NCI-H2196 treated with DMSO at 0.1 percent for 48 hours (cell line): ENCODE results near the gene RHOD.
A peak's percentile ranks its signal among the peaks of the same experiment; 100 is the strongest.

Experiments
- DNase-seq: peaks from one replicate; lab custom pipeline; 2025; ENCODE audit not compliant: unreplicated experiment; lab: John Stamatoyannopoulos, UW

RHOD gene

DNA sequence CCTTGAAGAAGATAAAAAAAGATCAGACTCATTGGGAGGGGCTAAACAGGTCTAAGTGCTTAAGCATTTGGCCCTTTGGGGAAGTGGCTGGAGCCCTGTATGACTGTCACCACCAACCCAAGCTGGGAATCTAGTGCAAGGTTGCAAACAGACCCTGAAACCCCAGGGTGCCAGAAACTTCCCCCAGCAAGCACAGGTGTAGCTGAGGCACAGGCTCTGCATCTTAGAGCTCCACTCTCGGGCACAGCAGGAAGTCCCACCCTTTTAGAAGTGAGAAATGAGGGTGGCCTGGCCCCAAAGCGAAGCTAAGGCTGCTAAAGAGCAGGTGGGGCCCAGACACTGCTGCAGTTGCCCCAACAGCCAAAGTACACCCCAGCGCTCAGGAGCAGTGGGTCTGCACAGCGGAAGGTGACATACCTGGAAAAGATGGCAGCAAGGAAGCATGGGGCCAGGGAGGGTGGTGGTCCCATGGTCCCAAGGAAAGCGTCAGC lies 56.6 kb downstream of the RHOD start:
- no peak for DNase-seq

DNA sequence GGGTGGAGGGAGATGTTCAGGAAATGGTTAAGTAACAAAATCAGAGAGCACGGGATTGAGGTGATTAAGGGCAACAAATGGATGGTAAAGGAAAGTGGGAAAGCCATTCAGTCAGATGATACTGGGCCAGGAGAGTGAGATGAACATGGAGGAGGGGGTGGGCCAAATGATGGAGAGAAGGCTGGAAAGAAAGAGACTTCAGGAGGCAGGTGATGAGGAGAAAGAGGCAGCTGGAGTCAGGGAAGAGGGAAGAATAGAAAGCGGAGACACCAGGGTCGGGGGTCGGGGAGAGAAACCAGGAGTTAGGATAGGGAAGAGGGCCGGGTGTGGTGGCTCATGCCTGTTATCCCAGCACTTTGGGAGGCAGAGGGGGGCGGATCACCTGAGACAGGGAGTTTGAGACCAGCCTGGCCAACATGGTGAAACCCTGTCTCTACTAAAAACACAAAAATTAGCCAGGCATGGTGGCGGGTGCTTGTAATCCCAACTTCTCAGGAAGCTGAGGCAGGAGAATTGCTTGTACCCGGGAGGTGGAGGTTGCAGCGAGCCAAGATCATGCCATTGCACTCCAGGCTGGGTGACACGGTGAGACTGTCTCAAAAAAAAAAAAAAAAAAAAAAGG lies 57.7 kb downstream of the RHOD start:
- no peak for DNase-seq

DNA sequence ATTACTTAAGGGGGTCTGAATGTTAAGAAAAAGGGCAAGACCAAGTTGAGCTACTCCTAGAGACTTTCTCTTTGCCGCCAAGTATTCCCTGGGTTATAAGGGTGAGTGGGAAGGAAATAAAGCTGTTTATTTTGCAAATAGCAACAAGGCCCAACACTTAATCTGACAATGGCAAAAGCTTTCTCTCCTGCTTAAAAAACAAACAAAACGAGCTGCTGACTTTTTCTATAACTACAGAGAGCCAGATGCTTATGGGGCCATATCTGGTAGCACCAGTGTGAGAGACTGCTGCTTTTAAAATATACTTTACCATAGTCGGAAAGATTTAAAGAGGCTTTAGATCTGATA lies 60.1 kb downstream of the RHOD start:
- DNase-seq = no peak

DNA sequence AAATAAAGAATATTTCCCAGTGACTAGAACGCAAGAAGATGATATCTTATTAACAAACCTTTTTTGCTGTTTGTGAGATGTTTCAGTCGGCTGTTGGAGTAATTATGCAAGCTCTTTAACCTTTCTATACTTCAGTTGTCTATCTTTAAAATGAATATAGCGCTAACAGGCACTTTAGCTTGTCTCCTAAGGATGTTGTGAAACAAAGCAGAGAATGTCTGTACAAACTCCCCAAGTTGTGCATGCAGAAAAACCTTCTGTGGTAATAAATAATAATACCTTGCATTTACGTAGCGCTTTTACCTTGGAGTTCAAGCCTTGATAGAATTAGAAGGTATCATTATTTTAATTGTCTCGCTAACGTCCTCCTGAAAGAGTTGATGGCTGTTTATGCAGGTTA lies 60.5 kb downstream of the RHOD start:
- no peak for DNase-seq

DNA sequence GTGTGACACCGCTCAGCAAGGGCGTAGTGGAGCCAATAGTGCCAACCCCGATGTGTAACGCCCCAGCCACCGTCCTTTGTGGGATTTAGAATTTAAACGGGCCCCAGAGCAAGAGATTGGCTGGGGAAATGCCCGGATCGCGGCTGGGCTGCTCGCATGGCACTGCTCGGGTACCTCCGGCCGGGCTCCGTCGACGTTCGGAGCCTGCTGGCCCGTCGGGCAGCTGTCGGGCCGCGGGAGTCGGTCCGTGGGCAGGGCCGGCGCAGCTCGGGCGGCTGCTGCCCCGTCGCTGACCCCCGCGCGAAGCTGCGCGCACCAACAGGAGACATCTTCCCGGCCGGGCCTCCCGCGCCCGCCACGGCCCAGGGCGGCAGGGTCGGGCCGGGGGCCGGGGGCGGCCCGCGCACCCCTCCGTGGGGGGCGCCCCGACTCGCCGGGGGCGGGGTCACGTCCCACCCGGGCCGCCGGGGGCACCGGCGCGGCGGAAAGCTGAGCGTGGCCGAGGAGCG lies 61.1 kb downstream of the RHOD start:
- DNase-seq = no peak

DNA sequence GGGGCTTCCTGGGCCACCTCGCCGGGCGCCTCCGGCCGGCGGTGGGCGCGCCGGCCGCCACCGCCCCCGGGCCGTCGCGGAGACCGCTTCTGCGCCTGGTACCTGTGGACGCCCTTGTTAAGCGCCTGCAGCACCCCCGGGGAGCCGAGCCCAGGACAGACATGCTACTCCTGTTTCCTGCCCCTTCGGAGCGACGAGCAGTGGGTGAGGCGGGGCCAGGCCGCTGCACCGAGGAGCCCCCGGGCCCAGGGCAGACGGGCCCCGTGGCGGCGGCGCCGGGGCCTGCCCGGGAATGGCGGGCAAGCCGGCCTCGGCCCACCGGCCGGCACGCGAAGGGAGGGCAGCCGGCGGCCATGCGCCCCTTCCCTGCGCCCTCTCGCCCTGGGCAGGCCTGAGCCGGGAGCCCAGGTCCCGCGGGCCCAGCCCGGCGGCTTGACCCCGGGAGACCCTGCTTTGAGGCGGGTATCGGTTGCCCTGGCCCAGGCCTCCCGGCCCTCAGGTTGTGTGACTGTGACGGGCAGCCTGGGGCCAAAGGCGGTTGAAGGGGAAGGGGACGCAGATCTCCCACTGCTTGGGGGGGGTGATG lies 61.6 kb downstream of the RHOD start:
- no peak for DNase-seq

DNA sequence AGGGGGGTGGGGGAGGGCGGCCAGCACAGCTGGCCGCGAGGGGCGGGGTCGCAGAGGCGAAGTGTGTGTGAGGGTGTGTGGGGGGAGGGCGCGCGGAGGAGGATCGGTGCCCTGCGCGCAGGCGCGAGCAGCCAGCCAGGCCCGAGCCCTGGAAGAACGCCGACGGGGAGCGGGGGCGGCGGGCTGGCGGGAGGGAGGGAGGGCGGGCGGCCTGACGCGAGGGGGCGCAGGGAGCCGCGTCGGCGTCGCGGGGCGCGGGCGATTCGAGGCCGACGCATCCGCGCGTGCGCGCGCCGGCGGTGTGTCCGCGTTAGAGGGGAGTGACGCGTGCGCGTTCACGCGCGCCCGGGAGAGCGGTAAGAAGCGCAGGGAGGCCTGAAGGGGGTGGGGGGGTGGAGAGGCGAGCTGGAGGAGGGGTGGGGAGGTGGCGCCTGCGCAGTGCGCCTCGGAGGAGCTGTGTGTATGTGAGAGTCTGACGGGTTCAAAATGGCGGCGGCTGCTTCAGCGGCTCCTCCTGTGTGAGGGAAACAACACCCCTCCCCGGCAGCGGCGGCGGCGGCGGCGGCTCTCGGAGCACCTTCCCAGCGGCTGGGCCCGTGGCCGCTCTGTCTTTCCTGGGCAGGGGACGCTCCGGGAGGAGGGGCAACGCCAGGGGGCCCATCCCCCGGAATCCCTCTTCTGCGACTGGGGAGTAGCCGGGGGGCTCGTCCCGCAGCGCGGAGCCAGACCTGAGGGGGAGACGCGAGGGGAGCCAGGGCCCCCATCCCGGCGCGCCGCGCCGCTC lies 62.3 kb downstream of the RHOD start, which contains the start of gene KDM2A:
Gene KDM2A, plus strand, starts transcription at position 463 of the 784 bp plus-strand sequence. CDS start 2,054 bp downstream, outside the sequence.
- peak; percentile 93 for DNase-seq

DNA sequence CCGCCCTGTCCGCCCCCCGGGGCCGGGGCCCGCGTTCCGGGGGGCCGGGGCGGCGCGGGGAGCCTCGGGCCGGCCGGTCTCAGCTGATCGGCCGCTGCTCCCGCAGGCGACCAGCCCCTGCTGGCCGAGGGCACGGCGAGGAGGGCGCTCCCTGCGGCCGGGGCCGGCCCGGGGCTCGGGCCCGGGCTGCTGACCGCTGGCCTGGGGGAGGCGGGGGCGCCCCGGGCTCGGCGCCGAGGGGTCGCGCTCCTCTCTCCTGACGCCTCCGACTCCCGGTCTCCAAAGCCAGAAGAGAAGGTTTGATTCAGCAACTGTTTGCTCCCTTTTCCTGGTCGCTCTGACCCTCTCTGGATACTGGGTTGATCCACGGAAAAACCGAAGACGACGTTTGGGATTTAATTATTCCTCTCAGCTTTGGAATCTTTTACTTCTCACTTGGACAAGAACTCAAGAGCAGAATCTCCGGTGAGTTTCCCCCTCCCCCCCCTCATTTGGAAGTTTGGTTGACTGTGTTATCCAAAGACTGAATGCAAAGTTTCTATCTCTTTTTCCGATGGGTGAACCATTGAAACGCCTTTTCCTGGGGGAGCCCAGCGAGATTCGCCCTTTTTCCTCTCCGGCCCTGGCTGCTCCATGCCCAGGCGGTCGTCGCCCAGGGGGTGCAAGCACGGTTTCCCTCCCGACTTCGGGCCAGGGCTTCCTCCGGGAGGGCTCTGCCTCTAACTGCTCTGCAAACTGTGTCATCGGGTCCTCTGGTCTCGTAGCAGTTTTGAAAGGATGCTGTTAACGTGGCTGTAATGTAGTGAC lies 63.1 kb downstream of the RHOD start:
- no peak for DNase-seq

DNA sequence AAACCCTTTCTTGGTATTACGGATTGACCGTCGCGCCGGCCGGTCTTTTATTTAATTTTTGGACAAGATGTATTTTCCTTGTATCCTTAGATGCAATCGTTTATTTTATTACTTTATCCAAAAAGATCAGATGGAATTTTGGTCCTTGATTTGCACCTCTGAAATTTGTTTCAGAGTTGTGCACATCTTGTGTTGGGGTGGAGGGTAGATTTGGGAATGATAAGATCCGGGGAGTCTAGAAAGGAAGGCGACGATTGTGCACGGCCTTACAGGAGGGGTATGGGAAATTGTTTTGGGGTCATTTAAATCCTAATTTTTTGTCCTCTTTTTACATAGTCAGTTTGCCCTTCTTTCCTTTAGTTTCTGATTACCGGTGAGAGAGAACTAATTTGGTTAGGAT lies 63.8 kb downstream of the RHOD start:
- no peak for DNase-seq

DNA sequence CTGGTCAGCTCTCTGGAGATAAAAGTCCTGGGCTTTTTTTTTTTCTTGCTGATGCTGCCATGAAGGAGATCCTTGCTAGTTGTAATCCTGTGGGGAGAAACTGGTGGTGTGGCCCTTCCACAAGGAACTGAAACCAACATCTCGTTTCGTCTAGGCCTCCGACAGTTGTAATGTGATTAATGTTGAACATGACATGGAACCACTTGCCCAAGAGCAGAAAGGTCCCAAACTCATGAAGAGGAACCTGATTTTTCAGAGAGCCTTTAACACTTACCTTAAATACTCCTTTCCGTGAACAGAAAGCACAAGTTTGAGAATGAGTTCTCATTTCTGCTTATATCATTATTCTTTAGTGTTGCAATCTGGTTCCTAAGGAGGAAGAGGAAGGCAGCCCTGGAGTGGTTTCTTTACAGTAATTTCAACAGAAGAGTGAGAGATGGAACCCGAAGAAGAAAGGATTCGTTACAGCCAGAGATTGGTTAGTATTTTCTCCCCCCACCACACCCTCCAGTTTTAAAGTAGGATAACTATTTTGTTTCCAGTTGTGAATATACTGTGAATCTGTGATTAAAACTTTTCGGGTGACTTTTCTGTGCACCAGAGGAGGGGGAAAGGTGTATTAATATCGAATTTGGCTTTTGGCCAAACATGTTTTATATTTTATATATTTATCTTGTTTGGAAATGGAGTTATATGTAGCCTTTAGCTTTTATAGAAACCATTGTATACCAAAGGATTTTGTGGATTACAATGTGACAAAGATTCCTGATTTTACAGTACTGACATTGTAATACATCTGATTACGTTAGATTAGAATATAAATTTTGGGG lies 64.4 kb downstream of the RHOD start:
- no peak for DNase-seq
